Ishikawa (cell line): ENCODE data around the gene TMEM117.

Source experiments
- CREB1 ChIP-seq: IDR thresholded peaks from 2 replicates; pipeline ENCODE4 v1.6.1; 2012; ENCODE audit warnings: low read depth
- TCF12 ChIP-seq: IDR thresholded peaks from 2 replicates; pipeline ENCODE4 v1.6.1; 2012; ENCODE audit warnings: low read depth

GRCh38 chr12:44227616-44228015 is 391.7 kb downstream of the TMEM117 start:
- TF ChIP-seq TCF12 (no peak), CREB1 (no peak)
